PC-3 (cell line): ENCODE measurements around the gene CCNC. TPM values are rescaled to one million over a fixed set of nuclear protein-coding genes. Genes with fewer than 3 reads are reported as not detected.

Source experiments
- ATAC-seq: fragments of 200-7000 bp; cut with Tn5 transposase; 2 replicates; pipeline ENCODE4 v1.9.1; 2020; ENCODE audit warnings: mild to moderate bottlenecking, moderate library complexity
- BruUV-seq: library from RNA; stranded (reverse); fragments of 400-500 nt; replicated peaks from 2 replicates; lab custom pipeline; 2021; lab: Mats Ljungman, UMichigan
- CTCF ChIA-PET: fragments of 300-600 bp; sonication (Branson Sonifier 250); formaldehyde crosslinking; loops from one replicate; lab custom pipeline; 2022; ENCODE audit warnings: antibody characterized with exemption; lab: Charles Lee
- POLR2A ChIA-PET: fragments of 300-600 bp; sonication (Branson Sonifier 250); formaldehyde crosslinking; loops from one replicate; lab custom pipeline; 2022; ENCODE audit warnings: antibody characterized with exemption; ENCODE audit not compliant: unreplicated experiment; lab: Charles Lee
- DNase-seq: peaks from one replicate; pipeline ENCODE4 v3.0.0-alpha.2; 2015
- H2AFZ ChIP-seq: fragments of 300-600 bp; sonication (generic); 2 replicates; pipeline ENCODE4 v1.6.0; 2016; ENCODE audit warnings: antibody characterized with exemption, low read length
- H3F3A ChIP-seq: fragments of 300-600 bp; sonication (generic); one replicate; pipeline ENCODE4 v1.6.0; 2017; ENCODE audit warnings: antibody characterized with exemption, low read length, control low read depth, mild to moderate bottlenecking; ENCODE audit not compliant: unreplicated experiment
- H3K27ac ChIP-seq: fragments of 300-600 bp; sonication (generic); 2 replicates; pipeline ENCODE4 v1.5.1; 2016; ENCODE audit warnings: mild to moderate bottlenecking, low read length
- H3K27me3 ChIP-seq: fragments of 300-600 bp; sonication (generic); 2 replicates; pipeline ENCODE4 v1.6.1; 2016; ENCODE audit warnings: low read length, mixed read lengths
- H3K36me3 ChIP-seq: fragments of 300-600 bp; sonication (generic); 2 replicates; pipeline ENCODE4 v1.6.1; 2016; ENCODE audit warnings: low read depth, mixed run types, low read length, mixed read lengths
- H3K4me1 ChIP-seq: fragments of 300-600 bp; sonication (generic); 2 replicates; pipeline ENCODE4 v1.5.1; 2016; ENCODE audit warnings: low read length; ENCODE audit not compliant: insufficient read depth
- H3K4me2 ChIP-seq: fragments of 300-600 bp; sonication (generic); 2 replicates; pipeline ENCODE4 v1.6.0; 2016; ENCODE audit warnings: low read length
- H3K4me3 ChIP-seq: fragments of 300-600 bp; sonication (generic); 2 replicates; pipeline ENCODE4 v1.5.1; 2016; ENCODE audit warnings: mild to moderate bottlenecking, low read length, mixed read lengths
- H3K79me2 ChIP-seq: fragments of 300-600 bp; sonication (generic); 2 replicates; pipeline ENCODE4 v1.6.1; 2017; ENCODE audit warnings: low read length, mixed read lengths
- H3K9ac ChIP-seq: fragments of 300-600 bp; sonication (generic); 2 replicates; pipeline ENCODE4 v1.6.0; 2016; ENCODE audit warnings: mild to moderate bottlenecking, low read length
- H3K9me2 ChIP-seq: fragments of 300-600 bp; sonication (generic); replicated peaks from 2 replicates; pipeline ENCODE4 v1.6.1; 2016; ENCODE audit warnings: mixed run types, low read length, mixed read lengths
- H3K9me3 ChIP-seq: fragments of 300-600 bp; sonication (generic); 2 replicates; pipeline ENCODE4 v1.6.1; 2016; ENCODE audit warnings: low read length, mixed read lengths
- H4K20me1 ChIP-seq: fragments of 300-600 bp; sonication (generic); 2 replicates; pipeline ENCODE4 v1.6.1; 2016; ENCODE audit warnings: low read length, mixed read lengths
- CTCF ChIP-seq: fragments of 300-600 bp; sonication (generic); conservative IDR thresholded peaks from 2 replicates; pipeline ENCODE4 v1.5.1; 2017; ENCODE audit warnings: antibody characterized with exemption, low read depth, mild to moderate bottlenecking, low read length
- EZH2 ChIP-seq: fragments of 300-600 bp; sonication (generic); IDR thresholded peaks from one replicate; pipeline ENCODE4 v1.6.1; 2017; ENCODE audit warnings: antibody characterized with exemption, mild to moderate bottlenecking, low read length; ENCODE audit not compliant: unreplicated experiment
- EZH2phosphoT487 ChIP-seq: fragments of 300-600 bp; sonication (generic); IDR thresholded peaks from 2 replicates; pipeline ENCODE4 v1.6.1; 2018; ENCODE audit warnings: mild to moderate bottlenecking, antibody characterized with exemption, low read length, borderline replicate concordance
- intact Hi-C: fragments of 100-400 bp; cut with micrococcal nuclease; formaldehyde crosslinking; loops from 2 replicates; pipeline ENCODE4 v1.9.0; 2023
- total RNA-seq: library from RNA; depleted of rRNA; stranded (reverse); fragments of >200 nt; gene quantifications from 2 replicates; pipeline ENCODE4 v1.2.3, GENCODE V29; 2014

The CCNC gene
- total RNA-seq, 1 experiment from 2014 or later = 69.3 TPM

- H3K4me2 ChIP-seq = no peak overlapping the region
- no peak for ATAC-seq
- peaks cover 43% of the 10 kb centered on the region for H3K79me2 ChIP-seq
Measured at GRCh38 chr6:99560668-99561067, 7.8 kb downstream of the CCNC start.

GRCh38 chr6:99559057-99559456 lies 9.4 kb downstream of the CCNC start:
- Histone ChIP-seq H3K4me2 (no peak overlapping the region), H3K4me1 (peaks cover 8% of the 10 kb centered on the region; the same call in 1 of the 2 replicates), H3K36me3 (peaks cover 21% of the 10 kb centered on the region; the same call in 1 of the 2 replicates), H3K4me3 (no peak overlapping the region), H3K27me3 (no peaks in the 10 kb centered on the region), H3K79me2 (peaks cover 26% of the 10 kb centered on the region), H3K27ac (no peak overlapping the region), H4K20me1 (0 out of 2 replicates have a peak, but pooled peaks cover 8% of the 10 kb centered on the region), H3K9me3 (no peaks in the 10 kb centered on the region), H3K9me2 (no peaks in the 10 kb centered on the region), H2AFZ (no peak overlapping the region), H3K9ac (no peak overlapping the region), H3F3A (no peaks in the 10 kb centered on the region)
- ChIA-PET CTCF (no interaction called here), POLR2A (no interaction called here)
- BruUV-seq = no TSS peak
- no peak for TF ChIP-seq EZH2phosphoT487
- TF ChIP-seq EZH2 = no peak
- TF ChIP-seq CTCF = no peak
- intact Hi-C loops = no loop called here
- DNase-seq (no peak), ATAC-seq (no peak)

More at GRCh38 chr6:99560668-99561067, 7.8 kb downstream of the CCNC start:
- Histone ChIP-seq H3K36me3 (peaks cover 18% of the 10 kb centered on the region; the same call in 1 of the 2 replicates), H3K4me1 (peaks cover 8% of the 10 kb centered on the region; the same call in 1 of the 2 replicates), H3K4me3 (no peak overlapping the region), H3K27ac (no peak overlapping the region), H3K9ac (no peak overlapping the region), H4K20me1 (peaks cover 16% of the 10 kb centered on the region; the same call in 1 of the 2 replicates), H3F3A (no peaks in the 10 kb centered on the region), H3K9me2 (no peaks in the 10 kb centered on the region), H3K27me3 (no peaks in the 10 kb centered on the region), H3K9me3 (no peaks in the 10 kb centered on the region), H2AFZ (no peak overlapping the region)
- no peak for DNase-seq
- no peak for TF ChIP-seq CTCF
- no peak for TF ChIP-seq EZH2phosphoT487
- TF ChIP-seq EZH2 = no peak
- intact Hi-C loops = loop anchor here (10.0 kb wide), 1 partner anchor 96 kb away; no protein-coding TSS in a partner anchor
- no TSS peak for BruUV-seq
- ChIA-PET CTCF (no interaction called here), POLR2A (interaction anchor here (0.7 kb wide), 1 partner anchor 15 kb away, joined by 3 read pairs; no protein-coding TSS in a partner anchor)

GRCh38 chr6:99553888-99554287 lies 14.6 kb downstream of the CCNC start:
- intact Hi-C loops = no loop called here
- POLR2A ChIA-PET = no interaction called here
- Histone ChIP-seq H3K36me3 (peaks cover 28% of the 10 kb centered on the region; the same call in 1 of the 2 replicates), H3K4me1 (no peaks in the 10 kb centered on the region), H3K9ac (no peak overlapping the region), H3K9me2 (no peaks in the 10 kb centered on the region), H3K4me3 (no peak overlapping the region), H3K9me3 (no peaks in the 10 kb centered on the region), H3K4me2 (no peak overlapping the region), H2AFZ (no peak overlapping the region), H3K27me3 (no peaks in the 10 kb centered on the region), H3F3A (no peaks in the 10 kb centered on the region), H3K79me2 (no peaks in the 10 kb centered on the region), H4K20me1 (no peaks in the 10 kb centered on the region), H3K27ac (no peak overlapping the region)
- TF ChIP-seq EZH2phosphoT487 = no peak
- TF ChIP-seq CTCF = no peak
- TF ChIP-seq EZH2 = no peak
- DNase-seq (no peak), ATAC-seq (no peak)
- CTCF ChIA-PET = no interaction called here
- BruUV-seq = no TSS peak
